Measurements from ENCODE around the gene MTARC2. TPM values are rescaled to one million over a fixed set of nuclear protein-coding genes. Genes with fewer than 3 reads are reported as not detected.

Gene MTARC2
- total and polyA plus RNA-seq, 10 donors: 4.8 to 27.2 (median 15.3) TPM

DNA sequence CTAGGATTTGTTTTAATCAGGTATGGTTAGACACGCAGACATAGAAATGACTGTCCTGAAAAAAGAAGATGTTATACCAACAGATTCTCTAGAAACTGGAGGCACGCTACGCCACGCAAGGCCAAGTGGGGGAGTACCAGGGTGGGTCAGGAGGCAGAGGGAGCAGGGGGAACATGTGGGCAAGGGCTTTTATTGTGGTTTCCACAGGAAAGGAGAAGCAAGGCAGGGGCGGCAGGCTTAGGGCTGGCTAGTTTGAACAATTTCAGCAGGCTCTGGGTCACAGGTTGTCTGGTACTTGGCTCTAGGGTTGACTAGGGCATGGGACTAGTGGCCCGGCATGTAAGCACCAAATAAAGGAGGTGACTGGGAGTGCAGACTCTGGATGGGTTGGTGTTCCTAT is 7.2 kb downstream of the MTARC2 start:
- peaks cover 0 to 25% (median 4%) of the 10 kb centered on the region in 6 donors for H3K36me3 ChIP-seq
- 57 to 76% (median 65%) methylated on average over 6 of the region's 6 CpGs for WGBS, 5 donors
- peaks cover 0 to 8% (median 0%) of the 10 kb centered on the region in 7 donors for H3K27me3 ChIP-seq (replicated peaks in 1 of 7)
- no peak overlapping the region for H3K4me3 ChIP-seq
- H3K27ac ChIP-seq: no peak overlapping the region
- intact Hi-C loops (cut with DNase I; ENCODE audit: low total_unique reads): no loop called here
- no peak for DNase-seq
- no peaks in the 10 kb centered on the region for H3K9me3 ChIP-seq
- peaks cover 0 to 19% (median 8%) of the 10 kb centered on the region in 6 donors for H3K4me1 ChIP-seq
- TF ChIP-seq POLR2A (IDR thresholded peaks at IDR 0.05): no peak

DNA sequence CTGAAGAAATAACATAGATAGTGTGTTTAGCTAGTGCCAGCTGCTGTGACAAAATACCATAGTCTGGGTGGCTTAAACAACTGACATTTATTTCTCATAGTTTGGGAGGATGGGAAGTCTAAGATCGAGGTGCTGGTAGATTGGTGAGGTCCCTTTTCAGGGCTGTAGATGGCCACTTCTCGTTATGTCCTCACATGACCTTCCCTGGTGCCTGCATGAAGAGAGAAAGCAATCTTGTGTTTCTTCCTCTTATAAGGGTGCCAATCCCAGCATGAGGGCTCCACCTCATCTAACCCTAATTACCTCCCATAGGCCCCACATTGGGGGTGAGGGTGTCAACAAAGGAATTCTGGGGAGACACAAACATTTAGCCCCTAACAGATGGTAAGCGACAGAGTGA is 9.3 kb downstream of the MTARC2 start:
- H3K27ac ChIP-seq: no peak overlapping the region
- TF ChIP-seq POLR2A (IDR thresholded peaks at IDR 0.05) (no peak), POLR2AphosphoS5 (IDR thresholded peaks at IDR 0.05) (no peak)
- TF ChIP-seq, protein P1, sequence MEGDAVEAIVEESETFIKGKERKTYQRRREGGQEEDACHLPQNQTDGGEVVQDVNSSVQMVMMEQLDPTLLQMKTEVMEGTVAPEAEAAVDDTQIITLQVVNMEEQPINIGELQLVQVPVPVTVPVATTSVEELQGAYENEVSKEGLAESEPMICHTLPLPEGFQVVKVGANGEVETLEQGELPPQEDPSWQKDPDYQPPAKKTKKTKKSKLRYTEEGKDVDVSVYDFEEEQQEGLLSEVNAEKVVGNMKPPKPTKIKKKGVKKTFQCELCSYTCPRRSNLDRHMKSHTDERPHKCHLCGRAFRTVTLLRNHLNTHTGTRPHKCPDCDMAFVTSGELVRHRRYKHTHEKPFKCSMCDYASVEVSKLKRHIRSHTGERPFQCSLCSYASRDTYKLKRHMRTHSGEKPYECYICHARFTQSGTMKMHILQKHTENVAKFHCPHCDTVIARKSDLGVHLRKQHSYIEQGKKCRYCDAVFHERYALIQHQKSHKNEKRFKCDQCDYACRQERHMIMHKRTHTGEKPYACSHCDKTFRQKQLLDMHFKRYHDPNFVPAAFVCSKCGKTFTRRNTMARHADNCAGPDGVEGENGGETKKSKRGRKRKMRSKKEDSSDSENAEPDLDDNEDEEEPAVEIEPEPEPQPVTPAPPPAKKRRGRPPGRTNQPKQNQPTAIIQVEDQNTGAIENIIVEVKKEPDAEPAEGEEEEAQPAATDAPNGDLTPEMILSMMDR (IDR thresholded peaks at IDR 0.05 in 8 of 11, conservative IDR thresholded peaks at IDR 0.05 in 3 of 11): no peak
- no peaks in the 10 kb centered on the region for H3K9me3 ChIP-seq
- peaks cover 0 to 33% (median 4%) of the 10 kb centered on the region in 6 donors for H3K36me3 ChIP-seq
- 68 to 87% (median 78%) methylated on average over 3 of the region's 3 CpGs for WGBS, 5 donors
- H3K4me3 ChIP-seq: no peak overlapping the region
- H3K4me1 ChIP-seq: peaks cover 0 to 7% (median 0%) of the 10 kb centered on the region in 6 donors
- no peaks in the 10 kb centered on the region for H3K27me3 ChIP-seq (replicated peaks in 1 of 7)
- intact Hi-C loops (cut with DNase I; ENCODE audit: low total_unique reads): no loop called here
- DNase-seq: no peak

DNA sequence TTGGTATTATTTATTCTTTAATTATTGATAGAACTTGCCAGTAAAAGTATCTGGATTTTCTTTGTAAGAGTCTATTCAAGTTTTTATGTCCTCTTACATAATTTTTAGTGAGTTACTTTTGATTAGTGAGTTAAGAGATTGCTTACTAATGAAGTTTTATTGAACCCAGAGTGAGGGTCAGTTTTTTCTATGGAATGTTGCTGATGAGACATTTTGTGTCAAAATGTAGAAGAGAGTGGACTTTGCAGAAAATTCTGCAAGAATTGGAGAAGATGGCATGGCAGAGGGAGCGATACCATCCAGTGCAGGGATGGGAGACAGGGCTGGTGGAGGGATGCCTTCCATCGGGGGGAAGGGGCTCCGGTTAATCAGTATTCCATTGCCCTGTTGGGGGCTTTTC is 11.0 kb downstream of the MTARC2 start:
- Histone ChIP-seq H3K27me3 (replicated peaks in 1 of 7) (no peaks in the 10 kb centered on the region), H3K36me3 (peaks cover 0 to 42% (median 8%) of the 10 kb centered on the region in 6 donors), H3K4me1 (peaks cover 0 to 1% (median 0%) of the 10 kb centered on the region in 6 donors), H3K9me3 (no peaks in the 10 kb centered on the region), H3K4me3 (no peak overlapping the region), H3K27ac (no peak overlapping the region)
- WGBS, 5 donors: 92 to 97% (median 95%) methylated on average over 3 of the region's 3 CpGs
- TF ChIP-seq POLR2AphosphoS5 (IDR thresholded peaks at IDR 0.05) (no peak), POLR2A (IDR thresholded peaks at IDR 0.05) (no peak)
- TF ChIP-seq, protein P1 (IDR thresholded peaks at IDR 0.05 in 8 of 11, conservative IDR thresholded peaks at IDR 0.05 in 3 of 11): no peak
- DNase-seq: no peak
- intact Hi-C loops (cut with DNase I; ENCODE audit: low total_unique reads): no loop called here

DNA sequence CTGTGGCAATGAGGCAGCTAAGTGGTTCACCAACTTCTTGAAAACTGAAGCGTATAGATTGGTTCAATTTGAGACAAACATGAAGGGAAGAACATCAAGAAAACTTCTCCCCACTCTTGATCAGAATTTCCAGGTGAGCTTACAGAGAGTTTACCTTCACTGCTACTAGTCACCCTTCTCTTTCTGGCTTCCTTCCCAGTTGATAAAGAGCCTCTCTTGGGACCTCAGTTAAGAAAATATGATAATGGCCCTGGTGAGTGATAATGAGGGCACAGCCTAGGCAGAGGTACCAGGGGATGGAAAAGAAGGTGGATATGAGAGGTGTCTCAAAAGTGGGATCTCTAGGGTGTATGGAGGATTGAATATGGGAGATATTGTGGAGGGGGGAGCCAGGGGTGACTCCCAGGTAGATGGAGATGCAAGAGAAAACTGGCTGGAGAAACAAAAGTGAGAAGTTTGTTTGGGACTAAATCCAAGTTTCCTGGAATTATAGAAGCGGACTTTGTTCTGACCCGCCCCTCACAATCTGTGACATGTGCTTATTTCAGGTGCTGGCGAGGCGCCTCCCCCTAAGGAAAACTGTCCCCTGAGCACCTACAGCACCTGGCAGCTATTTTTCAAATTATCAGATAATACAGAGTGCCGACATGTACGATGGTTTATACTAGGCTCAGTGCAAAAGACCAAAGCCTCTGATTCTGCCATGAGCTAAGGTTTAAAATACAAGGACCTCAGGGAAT is 13.7 kb downstream of the MTARC2 start:
- no peaks in the 10 kb centered on the region for H3K9me3 ChIP-seq
- H3K36me3 ChIP-seq: peaks cover 0 to 21% (median 5%) of the 10 kb centered on the region in 6 donors
- no peak overlapping the region for H3K4me3 ChIP-seq
- 81 to 95% (median 92%) methylated on average over 7 of the region's 7 CpGs for WGBS, 5 donors
- H3K27ac ChIP-seq: no peak overlapping the region
- H3K4me1 ChIP-seq: peaks cover 0 to 11% (median 3%) of the 10 kb centered on the region in 6 donors
- no peaks in the 10 kb centered on the region for H3K27me3 ChIP-seq (replicated peaks in 1 of 7)
- TF ChIP-seq POLR2A (IDR thresholded peaks at IDR 0.05) (no peak), POLR2AphosphoS5 (IDR thresholded peaks at IDR 0.05) (no peak)
- TF ChIP-seq, protein P1 (IDR thresholded peaks at IDR 0.05 in 8 of 11, conservative IDR thresholded peaks at IDR 0.05 in 3 of 11): no peak
- intact Hi-C loops (cut with DNase I; ENCODE audit: low total_unique reads): no loop called here
- DNase-seq: no peak

Data from spleen (tissue), 11 donors.